ENCODE data around the gene SYVN1.
"Not testable (repeated sequence)": the region's sequence is repeated elsewhere in the genome, so short reads cannot be mapped to it uniquely, and the experiment has no call there.

The SYVN1 gene

DNA sequence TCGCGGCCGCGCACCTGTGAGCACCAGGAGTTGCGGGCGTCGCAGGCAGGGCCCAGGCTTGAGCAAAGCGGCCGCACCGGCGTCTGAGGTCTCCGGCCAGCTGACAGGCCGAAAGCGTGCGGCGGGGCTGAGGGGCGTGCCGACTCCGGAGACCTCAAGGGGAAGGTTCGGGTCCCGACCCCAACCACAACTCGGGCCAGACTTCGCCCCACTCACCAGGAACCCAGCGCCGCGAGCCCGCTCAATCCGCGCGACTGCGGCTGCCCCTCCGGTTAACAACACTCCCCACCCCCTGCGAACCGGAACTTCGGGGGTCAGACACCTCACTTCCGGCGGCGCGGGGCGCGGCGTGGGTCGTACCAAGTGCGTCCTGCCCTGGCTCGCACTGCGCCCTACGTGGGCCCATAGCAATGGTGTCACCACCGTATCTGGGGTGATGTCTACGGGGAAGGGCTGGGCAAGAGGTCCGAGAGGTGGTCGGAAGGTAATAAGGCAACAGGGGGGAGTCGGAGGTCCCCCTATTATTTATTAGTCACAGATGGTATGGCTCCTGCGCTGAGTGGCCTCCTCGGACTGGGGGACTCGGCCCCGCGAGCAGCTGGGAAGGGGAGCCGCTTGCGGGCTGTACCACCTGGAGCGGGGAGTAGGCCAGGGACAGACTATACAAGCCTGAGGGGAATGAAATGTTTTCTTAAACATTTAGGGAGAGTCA, at the start of gene SYVN1:
SYVN1 (minus strand) TSS at position 280 of the 712 bp plus-strand sequence. CDS start 918 bp downstream, outside the sequence.
- DNase-seq (ENCODE audit: low read depth in 2 of 2) = peak; percentile 86 to 90

GRCh38 chr11:65183201-65183891, 49.0 kb upstream of the SYVN1 start:
- no peak for DNase-seq (ENCODE audit: low read depth in 2 of 2)

DNA sequence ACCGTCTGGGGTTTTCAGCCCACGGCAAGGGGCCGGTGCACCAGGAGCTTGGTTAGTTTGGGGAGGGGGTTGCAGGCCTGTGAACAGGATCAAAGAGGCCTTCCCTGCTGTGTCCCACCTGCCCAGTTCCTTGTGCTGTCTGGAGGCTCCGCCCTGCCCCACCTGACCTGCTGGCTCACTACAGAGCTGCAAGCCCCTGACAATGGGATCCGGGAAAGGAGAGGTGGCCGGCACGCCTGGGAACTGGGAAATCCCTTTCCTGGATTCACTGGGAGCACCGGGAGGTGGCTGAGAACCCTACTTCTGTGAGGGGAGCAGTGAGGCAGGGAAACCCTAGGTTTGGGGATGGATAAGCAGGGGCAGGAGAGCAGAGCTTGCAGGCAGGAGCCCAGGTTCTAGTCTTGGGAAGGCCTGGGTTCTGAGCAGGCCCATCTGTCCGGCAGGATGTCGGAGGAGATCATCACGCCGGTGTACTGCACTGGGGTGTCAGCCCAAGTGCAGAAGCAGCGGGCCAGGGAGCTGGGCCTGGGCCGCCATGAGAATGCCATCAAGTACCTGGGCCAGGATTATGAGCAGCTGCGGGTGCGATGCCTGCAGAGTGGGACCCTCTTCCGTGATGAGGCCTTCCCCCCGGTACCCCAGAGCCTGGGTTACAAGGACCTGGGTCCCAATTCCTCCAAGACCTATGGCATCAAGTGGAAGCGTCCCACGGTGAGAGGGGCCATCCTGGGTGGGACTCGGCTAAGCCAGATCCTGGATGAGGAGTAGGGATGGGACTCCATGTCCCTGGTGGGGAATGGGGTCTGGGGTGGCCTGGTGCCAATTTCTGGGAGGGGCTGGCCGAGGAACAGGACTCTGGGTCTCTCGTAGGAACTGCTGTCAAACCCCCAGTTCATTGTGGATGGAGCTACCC, 48.2 kb upstream of the SYVN1 start:
- no peak for DNase-seq (ENCODE audit: low read depth in 2 of 2)

- peak; percentile 55 to 81 for DNase-seq (ENCODE audit: low read depth in 2 of 2)
Measured at GRCh38 chr11:65181569-65182257, 47.4 kb upstream of the SYVN1 start, which contains the start of gene CAPN1. CAPN1 (plus strand) TSS chr11:65181928; CDS start chr11:65182702, 774 bp downstream.

DNA sequence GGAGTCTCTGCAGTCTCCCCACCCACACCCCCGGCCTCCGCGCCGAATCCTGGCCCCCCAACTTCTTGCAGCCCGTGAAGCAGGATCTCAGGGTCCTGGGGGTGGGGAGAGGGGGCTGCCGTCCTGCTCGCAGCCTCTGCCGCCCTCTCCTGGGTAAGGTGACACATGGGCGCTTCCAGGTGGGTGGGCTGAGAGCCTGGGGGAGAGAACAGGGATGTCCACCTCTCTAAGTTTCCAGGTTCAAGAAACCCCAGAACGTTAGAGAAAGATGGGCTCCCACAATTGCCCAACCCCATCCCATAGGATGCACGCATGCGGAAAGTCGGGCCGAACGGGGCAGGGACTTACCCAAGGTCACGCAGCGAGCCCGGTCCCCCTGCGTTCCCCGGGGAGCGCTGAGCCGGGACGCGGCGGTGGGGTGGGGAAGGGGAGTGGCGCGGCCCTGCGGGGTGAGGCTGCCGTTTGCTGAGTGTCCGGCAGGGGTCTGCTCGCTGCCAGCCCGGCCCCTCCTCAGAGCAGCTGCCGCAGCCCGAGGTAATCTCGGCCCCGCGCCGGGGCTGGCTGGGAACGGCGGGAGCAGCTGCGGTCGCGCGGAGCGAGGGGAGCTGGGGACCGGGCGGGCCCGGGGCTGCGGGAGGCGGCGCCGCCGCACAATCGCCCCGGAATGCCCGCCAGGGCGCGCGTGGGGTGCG, 46.7 kb upstream of the SYVN1 start:
- DNase-seq (ENCODE audit: low read depth in 2 of 2) = peak; percentile 58

DNA sequence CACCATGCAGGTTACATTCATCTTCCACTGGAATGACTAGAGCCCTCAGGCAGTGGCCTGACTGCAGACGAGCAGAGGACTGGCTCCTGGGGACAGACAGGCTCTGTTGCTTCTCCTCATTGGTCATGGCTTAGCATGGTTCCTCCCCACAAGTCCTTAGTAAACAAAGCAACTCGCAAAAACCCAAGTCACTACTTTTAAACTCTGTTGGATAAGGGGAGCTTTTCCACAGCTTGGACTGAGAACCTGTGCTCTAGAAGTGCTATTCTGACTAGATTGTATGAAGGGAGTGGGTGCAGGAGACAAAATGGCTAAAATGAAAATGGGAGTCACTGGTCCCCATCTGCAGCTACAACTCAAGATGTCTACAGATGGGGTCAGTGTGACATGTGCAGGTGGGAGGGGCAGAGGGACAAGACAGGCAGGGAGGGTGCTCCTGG, 40.3 kb upstream of the SYVN1 start:
- DNase-seq (ENCODE audit: low read depth in 2 of 2) = not testable (repeated sequence)

DNA sequence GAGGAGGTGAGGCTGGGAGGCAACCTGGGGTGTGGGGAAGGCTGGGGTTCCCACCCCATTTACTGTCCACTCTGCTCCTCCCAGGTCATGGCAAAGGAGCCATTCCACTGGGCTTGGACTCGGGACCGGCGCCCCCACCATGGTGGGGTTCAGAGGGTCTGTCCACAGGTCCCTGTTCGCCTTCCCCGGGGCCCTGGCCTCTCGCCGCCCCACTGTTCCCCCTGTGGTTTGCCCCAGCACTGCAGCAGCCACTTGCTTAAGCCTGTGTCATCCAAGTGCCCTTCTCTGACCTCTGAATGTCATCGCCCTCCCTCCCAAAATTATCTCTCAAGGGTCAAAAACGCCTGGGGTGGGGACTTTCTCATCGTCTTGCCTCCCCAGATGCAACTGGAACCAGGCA, 38.3 kb upstream of the SYVN1 start:
- no peak for DNase-seq (ENCODE audit: low read depth in 2 of 2)

DNA sequence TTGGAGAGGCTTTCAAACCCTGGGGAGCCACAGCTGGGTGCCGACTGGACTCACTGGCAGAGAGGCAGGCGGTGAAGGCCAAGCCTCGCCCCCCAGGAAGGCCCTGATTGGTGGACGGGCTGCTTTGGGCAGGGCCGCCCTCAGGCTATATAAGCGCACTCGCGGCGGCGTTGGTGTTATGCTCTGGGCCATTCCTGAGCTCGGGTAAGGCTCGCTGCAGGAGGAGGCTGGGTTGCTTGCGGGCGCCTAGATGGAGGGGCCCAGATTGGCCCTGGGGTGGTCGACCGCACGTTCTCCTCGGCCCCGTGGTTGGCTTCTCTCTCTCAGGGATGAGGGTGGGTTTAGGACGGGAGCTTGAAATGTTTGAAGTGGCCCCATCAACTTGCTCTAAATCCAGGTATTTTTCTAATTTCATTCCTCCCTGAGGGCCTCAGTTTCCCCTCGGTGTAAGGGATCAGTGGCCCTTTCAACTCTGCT, 35.8 kb upstream of the SYVN1 start, which contains the start of gene SPDYC:
SPDYC (plus strand) TSS at position 176 of the 477 bp plus-strand sequence. CDS start 1,125 bp downstream, outside the sequence.
- no peak for DNase-seq (ENCODE audit: low read depth in 2 of 2)

DNA sequence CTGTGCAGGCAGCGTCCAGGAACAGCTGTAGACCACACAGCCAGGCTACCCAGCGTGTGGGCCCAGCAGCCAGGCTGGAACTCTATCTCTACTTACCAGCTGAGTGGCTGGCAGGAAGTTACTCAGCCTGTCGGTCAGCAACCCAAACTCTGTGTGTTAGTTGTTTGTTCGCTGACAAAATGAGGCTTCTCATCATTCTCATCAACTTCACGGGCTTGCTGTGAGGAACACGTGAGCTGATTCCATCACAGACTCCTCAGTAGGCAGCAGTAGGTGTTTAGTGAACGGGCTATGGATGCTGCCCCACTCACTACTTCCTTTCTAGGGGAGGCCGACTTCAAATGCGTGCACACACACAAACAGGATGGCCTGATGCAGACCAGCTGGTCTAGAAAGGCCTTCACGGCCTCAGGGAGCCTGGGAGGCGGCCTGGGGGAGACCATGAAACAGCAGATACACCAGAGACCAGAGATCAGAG, 34.9 kb upstream of the SYVN1 start:
- no peak for DNase-seq (ENCODE audit: low read depth in 2 of 2)

DNA sequence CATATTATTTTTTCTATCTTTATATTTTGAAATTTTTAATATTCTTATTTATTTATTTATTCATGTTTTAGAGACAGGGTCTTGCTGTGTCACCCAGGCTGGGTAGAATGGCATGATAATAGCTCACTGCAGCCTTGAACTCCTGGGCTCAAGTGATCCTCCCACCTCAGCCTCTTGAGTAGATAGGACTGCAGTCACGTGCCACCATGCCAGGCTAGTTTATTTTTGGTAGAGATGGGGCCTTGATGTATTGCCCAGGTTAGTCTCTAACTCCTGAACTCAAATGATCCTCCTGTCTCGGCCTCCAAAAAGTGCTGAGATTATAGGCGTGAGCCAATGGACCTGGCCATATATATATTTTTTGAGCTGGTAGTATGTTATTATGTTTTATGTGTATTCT, 33.3 kb upstream of the SYVN1 start:
- DNase-seq (ENCODE audit: low read depth in 2 of 2) = no peak

DNA sequence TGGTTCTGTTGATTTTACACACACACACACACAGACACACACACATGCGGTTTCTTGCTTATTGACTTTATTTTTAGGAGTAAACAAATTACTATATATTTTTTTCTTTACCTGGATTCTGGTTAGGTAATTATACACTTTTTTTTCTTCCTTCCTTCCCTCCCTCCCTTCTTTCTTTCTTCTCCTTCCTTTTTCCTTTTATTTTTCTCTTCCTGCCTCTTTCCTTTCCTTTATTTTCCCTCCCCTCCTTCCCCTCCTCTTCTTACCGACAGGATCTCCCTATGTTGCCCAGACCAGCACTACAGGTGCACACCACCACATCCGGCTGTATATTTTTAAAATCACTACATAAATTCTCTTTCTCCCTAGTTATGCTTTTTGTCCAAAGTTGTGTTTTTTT, 32.6 kb upstream of the SYVN1 start:
- no peak for DNase-seq (ENCODE audit: low read depth in 2 of 2)

GRCh38 chr11:65165410-65166317, 31.3 kb upstream of the SYVN1 start:
- no peak for DNase-seq (ENCODE audit: low read depth in 2 of 2)

DNA sequence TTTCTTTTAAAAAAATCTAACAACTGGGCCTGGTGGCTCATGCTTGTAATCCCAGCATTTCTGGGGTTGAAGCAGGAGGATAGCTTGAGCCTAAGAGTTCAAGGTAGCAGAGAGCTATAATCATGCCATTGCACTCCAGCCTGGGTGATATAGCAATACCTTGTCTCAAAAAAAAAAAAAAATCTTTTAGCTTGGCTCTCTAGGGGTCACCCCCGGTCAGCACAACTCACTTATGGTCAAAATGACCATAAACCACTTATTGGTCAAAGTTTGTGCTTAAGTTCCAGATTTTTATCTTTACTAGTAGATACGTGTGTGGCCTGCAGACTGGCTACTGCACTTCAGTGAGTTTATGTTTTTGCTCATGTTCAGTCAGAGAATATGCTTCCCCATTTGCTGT, 29.4 kb upstream of the SYVN1 start:
- no peak for DNase-seq (ENCODE audit: low read depth in 2 of 2)

DNA sequence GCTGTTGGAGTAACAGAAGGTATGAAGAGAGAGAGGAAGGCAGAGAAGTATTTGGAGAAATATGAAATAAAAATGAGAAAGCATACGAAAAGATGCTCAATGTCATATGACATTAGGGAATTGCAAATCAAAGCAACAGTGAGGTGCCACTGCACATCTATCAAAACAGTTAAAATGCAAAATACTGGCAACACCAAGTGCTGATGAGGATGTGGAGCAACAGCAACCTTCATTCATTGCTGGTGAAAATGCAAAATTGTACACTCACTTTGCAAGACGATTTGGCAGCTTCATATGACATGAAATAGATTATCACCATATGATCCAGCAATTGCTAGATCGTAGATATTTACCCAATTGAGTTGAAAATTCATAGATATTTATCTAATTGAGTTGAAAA, 26.3 kb upstream of the SYVN1 start:
- no peak for DNase-seq (ENCODE audit: low read depth in 2 of 2)

DNA sequence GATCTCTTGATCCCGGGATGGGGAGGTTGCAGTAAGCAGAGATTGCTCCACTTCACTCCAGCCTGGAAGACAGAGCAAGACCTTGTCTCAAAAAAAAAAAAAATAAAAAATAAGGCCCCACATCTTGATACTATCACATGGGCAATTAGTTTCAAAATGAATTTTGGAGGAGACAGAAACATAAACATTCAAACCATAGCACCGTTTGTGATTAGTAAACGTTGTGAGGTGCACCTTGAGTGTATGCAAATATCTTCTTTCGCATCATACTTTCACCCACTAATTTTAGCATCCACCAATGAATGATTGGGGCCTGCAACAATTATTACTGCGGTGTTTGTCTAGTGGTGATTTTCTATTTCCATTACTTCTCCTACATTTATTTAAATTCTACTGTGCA, 24.7 kb upstream of the SYVN1 start:
- DNase-seq (ENCODE audit: low read depth in 2 of 2) = no peak

DNA sequence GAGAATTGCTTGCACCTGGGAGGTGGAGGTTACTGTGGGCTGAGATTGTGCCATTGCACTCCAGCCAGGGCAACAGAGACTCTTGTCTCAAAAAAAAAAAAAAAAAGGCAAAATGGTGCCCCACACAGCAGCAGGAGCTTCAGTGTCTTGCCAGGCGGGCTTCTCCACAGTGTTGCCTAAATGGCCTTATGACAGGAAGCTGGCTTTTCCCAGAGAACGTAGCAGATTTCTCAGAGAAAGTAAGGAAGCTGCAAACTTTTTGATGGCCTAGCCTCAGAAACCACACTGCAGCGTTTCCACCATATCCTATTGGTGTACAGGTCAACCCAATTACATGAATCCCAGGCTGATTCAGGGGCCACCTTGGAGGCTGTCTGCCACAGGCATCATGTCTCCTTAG, 23.0 kb upstream of the SYVN1 start:
- DNase-seq (ENCODE audit: low read depth in 2 of 2) = no peak

GRCh38 chr11:65156926-65157325, 22.6 kb upstream of the SYVN1 start:
- no peak for DNase-seq (ENCODE audit: low read depth in 2 of 2)

GRCh38 chr11:65156256-65156655, 21.9 kb upstream of the SYVN1 start:
- no peak for DNase-seq (ENCODE audit: low read depth in 2 of 2)

GRCh38 chr11:65152122-65152521, 17.8 kb upstream of the SYVN1 start:
- no peak for DNase-seq (ENCODE audit: low read depth in 2 of 2)

Measured in stimulated activated CD4-positive, alpha-beta T cell treated with anti-CD3 and anti-CD28 coated beads, Interleukin-4, amount 100 ng/mL, for 48 hours (primary cell).